IMR-90 (cell line): ENCODE results near the gene MTMR1. TPM values are rescaled to one million over a fixed set of nuclear protein-coding genes. Genes with fewer than 3 reads are reported as not detected.

Experiments
- ATAC-seq: fragments of 200-7000 bp; cut with Tn5 transposase; 2 replicates; pipeline ENCODE4 v1.9.1; 2020; ENCODE audit warnings: low read depth, mild to moderate bottlenecking, moderate library complexity
- BruUV-seq: library from RNA; stranded (reverse); fragments of 400-500 nt; replicated peaks from 2 replicates; lab custom pipeline; 2021; lab: Mats Ljungman, UMichigan
- CTCF ChIA-PET: fragments of 300-600 bp; formaldehyde crosslinking; extraction: SDS; loops from one replicate; lab custom pipeline; 2021; ENCODE audit warnings: antibody characterized with exemption; lab: Yijun Ruan, JAX
- POLR2A ChIA-PET: fragments of 300-600 bp; sonication (Branson Sonifier 250); formaldehyde crosslinking; loops from one replicate; lab custom pipeline; 2022; ENCODE audit warnings: antibody characterized with exemption; ENCODE audit not compliant: unreplicated experiment; lab: Charles Lee
- DNase-seq: peaks from one replicate; pipeline ENCODE4 v3.0.0; 2013
- H2AFZ ChIP-seq: replicated peaks from 2 replicates; pipeline ENCODE3; 2013; ENCODE audit warnings: low read length, mild to moderate bottlenecking; ENCODE audit not compliant: poor library complexity
- H2AK5ac ChIP-seq: 2 replicates; pipeline ENCODE4 v1.6.1; 2013; ENCODE audit warnings: low read depth, low read length, inconsistent platforms
- H2AK9ac ChIP-seq: replicated peaks from 2 replicates; pipeline ENCODE3; 2013; ENCODE audit warnings: mild to moderate bottlenecking, low read depth, low read length, moderate library complexity; ENCODE audit not compliant: poor library complexity
- H2BK120ac ChIP-seq: 2 replicates; pipeline ENCODE4 v1.6.1; 2013; ENCODE audit warnings: low read depth, low read length, inconsistent platforms
- H2BK15ac ChIP-seq: 3 replicates; pipeline ENCODE4 v1.6.1; 2013; ENCODE audit warnings: low read depth, low read length, inconsistent platforms
- H2BK20ac ChIP-seq: 2 replicates; pipeline ENCODE4 v1.6.1; 2013; ENCODE audit warnings: low read depth, mild to moderate bottlenecking, inconsistent platforms, low read length, moderate library complexity
- H2BK5ac ChIP-seq: 2 replicates; pipeline ENCODE4 v1.6.1; 2013; ENCODE audit warnings: mild to moderate bottlenecking, low read depth, low read length, inconsistent platforms; ENCODE audit not compliant: poor library complexity, severe bottlenecking
- H3K14ac ChIP-seq: replicated peaks from 2 replicates; pipeline ENCODE4 v1.6.1; 2013; ENCODE audit warnings: low read depth, low read length, inconsistent platforms
- H3K18ac ChIP-seq: 2 replicates; pipeline ENCODE4 v1.6.1; 2013; ENCODE audit warnings: low read depth, low read length, control low read depth
- H3K23ac ChIP-seq: 2 replicates; pipeline ENCODE4 v1.6.1; 2013; ENCODE audit warnings: low read depth, low read length, inconsistent platforms
- H3K27ac ChIP-seq: 2 replicates; pipeline ENCODE4 v1.5.1; 2013; ENCODE audit warnings: mild to moderate bottlenecking, control low read depth, low read length; ENCODE audit not compliant: insufficient read depth
- H3K27me3 ChIP-seq: 2 replicates; pipeline ENCODE4 v1.6.1; 2013; ENCODE audit warnings: low read length; ENCODE audit not compliant: control insufficient read depth, insufficient read depth
- H3K36me3 ChIP-seq: 2 replicates; pipeline ENCODE4 v1.6.1; 2013; ENCODE audit warnings: low read length, mixed read lengths; ENCODE audit not compliant: control insufficient read depth, insufficient read depth
- H3K4ac ChIP-seq: 2 replicates; pipeline ENCODE4 v1.6.1; 2013; ENCODE audit warnings: low read depth, low read length, inconsistent platforms
- H3K4me1 ChIP-seq: 2 replicates; pipeline ENCODE4 v1.6.1; 2013; ENCODE audit warnings: low read length, mixed read lengths; ENCODE audit not compliant: control insufficient read depth, insufficient read depth
- H3K4me2 ChIP-seq: 2 replicates; pipeline ENCODE4 v1.6.1; 2013; ENCODE audit warnings: low read depth, mild to moderate bottlenecking, control low read depth, low read length, moderate library complexity
- H3K4me3 ChIP-seq: 2 replicates; pipeline ENCODE4 v1.5.1; 2013; ENCODE audit warnings: low read depth, mild to moderate bottlenecking, control low read depth, low read length, moderate library complexity; ENCODE audit not compliant: insufficient read depth
- H3K56ac ChIP-seq: 2 replicates; pipeline ENCODE4 v1.6.1; 2013; ENCODE audit warnings: low read length, inconsistent platforms; ENCODE audit not compliant: insufficient read depth; ENCODE audit errors: extremely low read depth
- H3K79me1 ChIP-seq, 2 experiments: 2 replicates each; pipeline ENCODE4 v1.6.1; 2013; ENCODE audit warnings: low read length in 2 of 2, inconsistent platforms in 1 of 2, low read depth in 1 of 2
- H3K9ac ChIP-seq: 2 replicates; pipeline ENCODE4 v1.6.1; 2013; ENCODE audit warnings: low read depth, low read length, control low read depth
- H3K9me1 ChIP-seq: 2 replicates; pipeline ENCODE4 v1.6.1; 2013; ENCODE audit warnings: low read length, inconsistent platforms; ENCODE audit not compliant: insufficient read depth
- H3K9me3 ChIP-seq: 2 replicates; pipeline ENCODE4 v1.6.1; 2013; ENCODE audit warnings: low read length; ENCODE audit not compliant: control insufficient read depth, insufficient read depth
- H4K20me1 ChIP-seq: 2 replicates; pipeline ENCODE4 v1.6.1; 2013; ENCODE audit warnings: low read length, inconsistent platforms; ENCODE audit not compliant: insufficient read depth
- H4K5ac ChIP-seq: 2 replicates; pipeline ENCODE4 v1.6.1; 2013; ENCODE audit warnings: mild to moderate bottlenecking, low read depth, low read length, control low read depth
- H4K8ac ChIP-seq, 2 experiments: 2 replicates each; pipeline ENCODE4 v1.6.1; 2013; ENCODE audit warnings: low read depth in 2 of 2, low read length in 2 of 2, control low read depth in 1 of 2, inconsistent platforms in 1 of 2
- H4K91ac ChIP-seq: 2 replicates; pipeline ENCODE4 v1.6.1; 2013; ENCODE audit warnings: low read depth, low read length, inconsistent platforms; ENCODE audit not compliant: insufficient read depth
- BHLHE40 ChIP-seq: fragments of 150-350 bp; IDR thresholded peaks from 2 replicates; pipeline ENCODE4 v1.6.1; 2016; ENCODE audit warnings: mild to moderate bottlenecking, low read depth, low read length
- CEBPB ChIP-seq: IDR thresholded peaks from 2 replicates; pipeline ENCODE4 v1.6.1; 2012; ENCODE audit warnings: low read depth, low read length, improper control_type of control experiment
- CHD1 ChIP-seq: IDR thresholded peaks from 2 replicates; pipeline ENCODE4 v1.6.1; 2012; ENCODE audit warnings: low read depth, low read length, improper control_type of control experiment
- CTCF ChIP-seq: conservative IDR thresholded peaks from 2 replicates; pipeline ENCODE4 v1.5.1; 2012; ENCODE audit warnings: mild to moderate bottlenecking, low read depth, low read length, improper control_type of control experiment
- ELK1 ChIP-seq: fragments of 150-350 bp; IDR thresholded peaks from 2 replicates; pipeline ENCODE4 v1.6.1; 2016; ENCODE audit warnings: low read depth, mild to moderate bottlenecking, low read length, moderate library complexity, borderline replicate concordance
- FOS ChIP-seq: fragments of 150-350 bp; IDR thresholded peaks from 2 replicates; pipeline ENCODE4 v1.6.1; 2016; ENCODE audit warnings: low read depth, low read length
- MAFK ChIP-seq: IDR thresholded peaks from 2 replicates; pipeline ENCODE4 v1.6.1; 2012; ENCODE audit warnings: low read depth, low read length, improper control_type of control experiment
- MAZ ChIP-seq: IDR thresholded peaks from 2 replicates; pipeline ENCODE4 v1.6.1; 2012; ENCODE audit warnings: low read depth, mild to moderate bottlenecking, low read length, improper control_type of control experiment, moderate library complexity, borderline replicate concordance
- MXI1 ChIP-seq: IDR thresholded peaks from 2 replicates; pipeline ENCODE4 v1.6.1; 2012; ENCODE audit warnings: low read depth, mild to moderate bottlenecking, low read length, moderate library complexity, borderline replicate concordance
- NFE2L2 ChIP-seq: fragments of 150-350 bp; IDR thresholded peaks from 2 replicates; pipeline ENCODE4 v1.6.1; 2016; ENCODE audit warnings: low read depth, mild to moderate bottlenecking, low read length
- POLR2A ChIP-seq: IDR thresholded peaks from 2 replicates; pipeline ENCODE4 v1.6.1; 2012; ENCODE audit warnings: mild to moderate bottlenecking, low read depth, low read length
- RAD21 ChIP-seq: IDR thresholded peaks from 2 replicates; pipeline ENCODE4 v1.6.1; 2012; ENCODE audit warnings: low read length, improper control_type of control experiment
- RCOR1 ChIP-seq: IDR thresholded peaks from 2 replicates; pipeline ENCODE4 v1.6.1; 2012; ENCODE audit warnings: mild to moderate bottlenecking, low read length, improper control_type of control experiment; ENCODE audit not compliant: insufficient replicate concordance
- RFX5 ChIP-seq: IDR thresholded peaks from 2 replicates; pipeline ENCODE4 v1.8.0; 2012; ENCODE audit warnings: low read depth, mild to moderate bottlenecking, low read length, moderate library complexity
- SMC3 ChIP-seq: fragments of 150-350 bp; IDR thresholded peaks from 2 replicates; pipeline ENCODE4 v1.6.1; 2016; ENCODE audit warnings: low read depth, mild to moderate bottlenecking, antibody characterized with exemption, low read length, moderate library complexity
- USF2 ChIP-seq: fragments of 150-350 bp; IDR thresholded peaks from 2 replicates; pipeline ENCODE4 v1.6.1; 2017; ENCODE audit warnings: mild to moderate bottlenecking, antibody characterized with exemption, low read length, low read depth
- dilution Hi-C: fragments of 300-500 bp; cut with HindIII; formaldehyde crosslinking; loops from one replicate; pipeline ENCODE4 v1.14.3; 2018; ENCODE audit warnings: low sequenced_read_pairs; ENCODE audit not compliant: unreplicated experiment
- in situ Hi-C: fragments of 300-500 bp; cut with MboI; formaldehyde crosslinking; loops from 3 replicates; pipeline ENCODE4 v1.14.3; 2019; ENCODE audit warnings: low sequenced_read_pairs, inconsistent platforms, mixed read lengths
- intact Hi-C: fragments of 100-400 bp; cut with micrococcal nuclease; formaldehyde crosslinking; loops from 2 replicates; pipeline ENCODE4 v1.10.0; 2022
- polyA plus RNA-seq, 3 experiments: library from polyadenylated mRNA; depleted of rRNA; stranded (reverse); fragments of >200 nt; gene quantifications; 2 replicates each; pipeline ENCODE4 v1.2.3, GENCODE V29; 2012; ENCODE audit warnings: low replicate concordance in 1 of 3
- total RNA-seq: library from RNA; depleted of rRNA; stranded (reverse); fragments of >200 nt; gene quantifications from 2 replicates; pipeline ENCODE4 v1.2.3, GENCODE V29; 2012

The MTMR1 gene
- total and polyA plus RNA-seq, 2 of the 4 experiments (the other 2 are of a cell fraction) = 19.0 to 28.8 TPM

- Histone ChIP-seq H3K9me3 (no peaks in the 10 kb centered on the region), H3K4me3 (no peak overlapping the region), H4K8ac (no peak overlapping the region), H3K9ac (no peak overlapping the region), H3K56ac (no peak overlapping the region), H4K91ac (no peak overlapping the region), H2BK120ac (no peak overlapping the region), H2AK9ac (no peak overlapping the region), H3K4me2 (no peak overlapping the region), H2BK20ac (no peak overlapping the region), H4K5ac (no peak overlapping the region), H3K18ac (no peak overlapping the region), H3K9me1 (no peaks in the 10 kb centered on the region), H2BK5ac (no peak overlapping the region), H3K23ac (no peak overlapping the region), H2AFZ (no peak overlapping the region), H3K27me3 (no peaks in the 10 kb centered on the region), H3K36me3 (no peaks in the 10 kb centered on the region), H3K27ac (no peak overlapping the region), H3K4ac (no peak overlapping the region), H2BK15ac (no peak overlapping the region), H3K4me1 (peaks cover 4% of the 10 kb centered on the region; the same call in 1 of the 2 replicates), H3K14ac (no peak overlapping the region), H3K79me1 (peaks cover 0 to 19% of the 10 kb centered on the region in 2 experiments; a peak in 3 of 4 replicates), H4K20me1 (no peaks in the 10 kb centered on the region), H2AK5ac (no peak overlapping the region)
- in situ Hi-C loops = loop anchor here (25.0 kb wide), 2 partner anchors 338 to 738 kb away; partner anchors contain the start of gene MAMLD1
- DNase-seq (no peak), ATAC-seq (no peak)
- intact Hi-C loops = no loop called here
- no TSS peak for BruUV-seq
- ChIA-PET CTCF (no interaction called here), POLR2A (no interaction called here)
- dilution Hi-C loops = no loop called here
- TF ChIP-seq NFE2L2 = no peak
- no peak for TF ChIP-seq RAD21
- no peak for TF ChIP-seq USF2
- no peak for TF ChIP-seq CEBPB
- no peak for TF ChIP-seq RCOR1
- no peak for TF ChIP-seq MAFK
- TF ChIP-seq FOS = no peak
- no peak for TF ChIP-seq POLR2A
- no peak for TF ChIP-seq MAZ
- TF ChIP-seq ELK1 = no peak
- TF ChIP-seq BHLHE40 = no peak
- TF ChIP-seq CTCF = no peak
- TF ChIP-seq RFX5 = no peak
- TF ChIP-seq SMC3 = no peak
- no peak for TF ChIP-seq CHD1
- no peak for TF ChIP-seq MXI1
Measured at GRCh38 chrX:150700107-150700506, 6.9 kb downstream of the MTMR1 start.
